Loucy (cell line): ENCODE results near the gene CCDC89.

Source experiments
- H2AFZ ChIP-seq: fragments of 200-600 bp; sonication (generic); 2 replicates; pipeline ENCODE4 v1.6.0; 2016; ENCODE audit warnings: antibody characterized with exemption, mild to moderate bottlenecking, low read length, moderate library complexity
- H3F3A ChIP-seq: fragments of 200-600 bp; 2 replicates; pipeline ENCODE4 v1.6.0; 2016; ENCODE audit warnings: antibody characterized with exemption, low read depth, mild to moderate bottlenecking
- H3K27me3 ChIP-seq: fragments of 200-600 bp; sonication (generic); 2 replicates; pipeline ENCODE4 v1.6.1; 2014; ENCODE audit warnings: low read length, mild to moderate bottlenecking; ENCODE audit not compliant: insufficient read depth, poor library complexity, severe bottlenecking
- H3K36me3 ChIP-seq: fragments of 200-600 bp; sonication (generic); 2 replicates; pipeline ENCODE4 v1.6.1; 2016; ENCODE audit warnings: low read length; ENCODE audit not compliant: insufficient read depth
- H3K4me1 ChIP-seq: fragments of 200-600 bp; sonication (generic); 2 replicates; pipeline ENCODE4 v1.5.1; 2014; ENCODE audit warnings: low read length, mild to moderate bottlenecking; ENCODE audit not compliant: insufficient read depth, poor library complexity, severe bottlenecking
- H3K4me2 ChIP-seq: fragments of 200-600 bp; sonication (generic); 2 replicates; pipeline ENCODE4 v1.6.0; 2014; ENCODE audit warnings: antibody characterized with exemption, low read length, low read depth, mild to moderate bottlenecking; ENCODE audit not compliant: poor library complexity, severe bottlenecking
- H3K4me3 ChIP-seq: fragments of 200-600 bp; sonication (generic); 2 replicates; pipeline ENCODE4 v1.5.1; 2014; ENCODE audit warnings: low read length, mild to moderate bottlenecking, mixed read lengths; ENCODE audit not compliant: poor library complexity, severe bottlenecking
- H3K79me2 ChIP-seq: fragments of 200-600 bp; sonication (generic); 2 replicates; pipeline ENCODE4 v1.6.1; 2014; ENCODE audit warnings: low read length; ENCODE audit not compliant: insufficient read depth
- H3K9ac ChIP-seq: fragments of 200-600 bp; sonication (generic); 2 replicates; pipeline ENCODE4 v1.6.0; 2014; ENCODE audit warnings: mild to moderate bottlenecking, low read depth, low read length, moderate library complexity; ENCODE audit not compliant: poor library complexity, severe bottlenecking
- H3K9me2 ChIP-seq: fragments of 200-600 bp; sonication (generic); replicated peaks from 2 replicates; pipeline ENCODE4 v1.6.1; 2016; ENCODE audit warnings: low read depth, low read length, mixed read lengths
- H3K9me3 ChIP-seq: fragments of 200-600 bp; sonication (generic); 2 replicates; pipeline ENCODE4 v1.6.1; 2014; ENCODE audit warnings: mild to moderate bottlenecking, antibody characterized with exemption, low read length, low read depth; ENCODE audit not compliant: insufficient read depth
- H4K20me1 ChIP-seq: fragments of 200-600 bp; sonication (generic); 2 replicates; pipeline ENCODE4 v1.6.0; 2014; ENCODE audit warnings: antibody characterized with exemption, low read length, mild to moderate bottlenecking; ENCODE audit not compliant: insufficient read depth, poor library complexity, severe bottlenecking
- EZH2phosphoT487 ChIP-seq: fragments of 200-600 bp; IDR thresholded peaks from 2 replicates; pipeline ENCODE4 v1.6.1; 2018; ENCODE audit warnings: antibody characterized with exemption, mild to moderate bottlenecking, moderate library complexity, borderline replicate concordance
- TF ChIP-seq, protein P1 (sequence below): fragments of 200-600 bp; sonication (generic); conservative IDR thresholded peaks from 2 replicates; pipeline ENCODE4 v1.5.1; 2014; ENCODE audit warnings: mild to moderate bottlenecking, antibody characterized with exemption, low read length

The CCDC89 gene

DNA sequence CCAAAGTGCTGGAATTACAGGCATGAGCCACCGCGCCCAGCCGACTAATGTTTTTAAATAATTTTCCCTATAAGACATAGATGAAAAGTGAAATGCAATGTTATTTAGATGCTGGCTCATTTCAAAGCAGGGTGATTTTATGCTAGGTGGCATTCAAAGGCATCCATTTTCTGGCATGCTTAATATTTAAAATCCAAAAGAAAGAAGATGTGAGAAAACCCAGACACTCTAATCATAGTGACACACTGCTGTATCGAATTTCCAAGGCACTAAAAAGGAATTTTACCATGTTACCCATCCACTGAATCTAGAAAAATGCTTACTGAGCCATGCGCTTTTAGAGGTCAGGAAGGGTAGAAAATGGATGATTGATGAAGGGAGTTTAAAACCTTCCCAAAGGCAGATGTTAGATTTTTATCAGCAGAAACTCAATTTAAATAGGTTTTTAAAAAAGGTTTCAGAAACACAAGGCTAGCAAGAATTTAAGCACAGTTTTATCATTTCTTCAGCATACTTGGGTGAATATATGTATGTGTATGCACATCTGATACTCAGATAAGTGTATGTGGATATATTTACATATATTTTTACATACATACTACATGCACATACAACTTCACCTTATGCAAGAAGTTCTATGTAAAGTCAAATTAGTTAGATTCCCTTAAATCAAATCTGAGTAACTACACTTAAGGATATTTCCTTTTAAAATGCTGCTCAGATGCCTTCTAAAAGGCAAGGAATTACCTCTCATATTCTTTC lies 24.1 kb upstream of the CCDC89 start:
- no peaks in the 10 kb centered on the region for H4K20me1 ChIP-seq
- H3K9ac ChIP-seq, result no peak overlapping the region
- H3K4me3 ChIP-seq, result no peak overlapping the region
- no peak overlapping the region for H2AFZ ChIP-seq
- TF ChIP-seq, protein P1, sequence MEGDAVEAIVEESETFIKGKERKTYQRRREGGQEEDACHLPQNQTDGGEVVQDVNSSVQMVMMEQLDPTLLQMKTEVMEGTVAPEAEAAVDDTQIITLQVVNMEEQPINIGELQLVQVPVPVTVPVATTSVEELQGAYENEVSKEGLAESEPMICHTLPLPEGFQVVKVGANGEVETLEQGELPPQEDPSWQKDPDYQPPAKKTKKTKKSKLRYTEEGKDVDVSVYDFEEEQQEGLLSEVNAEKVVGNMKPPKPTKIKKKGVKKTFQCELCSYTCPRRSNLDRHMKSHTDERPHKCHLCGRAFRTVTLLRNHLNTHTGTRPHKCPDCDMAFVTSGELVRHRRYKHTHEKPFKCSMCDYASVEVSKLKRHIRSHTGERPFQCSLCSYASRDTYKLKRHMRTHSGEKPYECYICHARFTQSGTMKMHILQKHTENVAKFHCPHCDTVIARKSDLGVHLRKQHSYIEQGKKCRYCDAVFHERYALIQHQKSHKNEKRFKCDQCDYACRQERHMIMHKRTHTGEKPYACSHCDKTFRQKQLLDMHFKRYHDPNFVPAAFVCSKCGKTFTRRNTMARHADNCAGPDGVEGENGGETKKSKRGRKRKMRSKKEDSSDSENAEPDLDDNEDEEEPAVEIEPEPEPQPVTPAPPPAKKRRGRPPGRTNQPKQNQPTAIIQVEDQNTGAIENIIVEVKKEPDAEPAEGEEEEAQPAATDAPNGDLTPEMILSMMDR, result no peak
- TF ChIP-seq EZH2phosphoT487, result no peak
- H3K4me1 ChIP-seq, result no peaks in the 10 kb centered on the region
- H3K9me2 ChIP-seq, result no peaks in the 10 kb centered on the region
- no peaks in the 10 kb centered on the region for H3K9me3 ChIP-seq
- no peaks in the 10 kb centered on the region for H3F3A ChIP-seq
- no peaks in the 10 kb centered on the region for H3K36me3 ChIP-seq
- no peak overlapping the region for H3K4me2 ChIP-seq
- no peaks in the 10 kb centered on the region for H3K27me3 ChIP-seq
- H3K79me2 ChIP-seq, result no peaks in the 10 kb centered on the region

DNA sequence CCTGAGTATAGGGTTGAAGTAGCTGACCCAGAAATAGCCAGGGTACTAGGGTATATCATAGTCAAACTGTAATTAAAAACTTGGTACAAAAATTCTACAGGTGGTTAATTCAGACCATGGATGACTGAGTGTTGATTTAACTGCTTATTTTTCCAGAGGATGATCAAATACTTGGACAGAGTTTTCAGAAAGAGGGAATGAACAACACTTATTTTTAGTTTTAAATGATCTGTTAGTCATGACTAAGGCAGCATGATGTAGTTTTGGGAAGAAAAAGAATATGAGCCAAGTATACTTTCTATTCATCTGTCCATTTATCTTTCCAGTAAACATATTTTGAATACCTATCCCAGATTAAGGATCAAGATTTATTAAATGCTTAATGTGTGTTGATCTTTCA lies 19.8 kb upstream of the CCDC89 start:
- no peaks in the 10 kb centered on the region for H3K27me3 ChIP-seq
- TF ChIP-seq, protein P1, result no peak
- no peak for TF ChIP-seq EZH2phosphoT487
- no peak overlapping the region for H3K9ac ChIP-seq
- H4K20me1 ChIP-seq, result no peaks in the 10 kb centered on the region
- no peaks in the 10 kb centered on the region for H3K9me3 ChIP-seq
- H2AFZ ChIP-seq, result no peak overlapping the region; the same call in 1 of the 2 replicates
- no peaks in the 10 kb centered on the region for H3K36me3 ChIP-seq
- H3K79me2 ChIP-seq, result no peaks in the 10 kb centered on the region
- H3F3A ChIP-seq, result no peaks in the 10 kb centered on the region
- no peak overlapping the region for H3K4me3 ChIP-seq
- H3K9me2 ChIP-seq, result no peaks in the 10 kb centered on the region
- H3K4me2 ChIP-seq, result no peak overlapping the region
- H3K4me1 ChIP-seq, result no peaks in the 10 kb centered on the region

DNA sequence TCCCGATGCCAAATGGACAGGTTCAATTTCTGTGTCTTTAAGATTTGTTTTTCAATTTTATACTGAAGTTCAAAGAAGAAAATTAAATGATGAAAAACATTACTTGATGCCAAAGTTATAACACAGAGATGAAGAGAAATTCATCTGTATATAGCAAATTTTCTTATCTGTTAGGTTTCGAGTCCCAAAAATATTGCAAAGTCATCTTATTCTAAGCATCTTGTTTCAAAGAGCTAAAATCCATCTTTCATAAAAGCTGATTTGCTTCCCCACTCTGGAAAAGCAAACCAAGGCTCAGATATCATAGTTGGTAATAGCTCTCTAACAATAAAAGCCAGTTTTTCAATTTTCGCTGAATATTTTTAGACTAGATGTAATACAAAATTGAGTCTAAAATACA lies 19.0 kb upstream of the CCDC89 start:
- H3K4me1 ChIP-seq, result peaks cover 8% of the 10 kb centered on the region
- no peaks in the 10 kb centered on the region for H3K36me3 ChIP-seq
- no peak overlapping the region for H3K4me3 ChIP-seq
- H2AFZ ChIP-seq, result no peak overlapping the region
- H3K4me2 ChIP-seq, result no peak overlapping the region
- H3K9ac ChIP-seq, result no peak overlapping the region
- H4K20me1 ChIP-seq, result no peaks in the 10 kb centered on the region
- H3K9me3 ChIP-seq, result no peaks in the 10 kb centered on the region
- H3K9me2 ChIP-seq, result no peaks in the 10 kb centered on the region
- no peaks in the 10 kb centered on the region for H3K27me3 ChIP-seq
- TF ChIP-seq, protein P1, result no peak
- no peak for TF ChIP-seq EZH2phosphoT487
- no peaks in the 10 kb centered on the region for H3F3A ChIP-seq
- no peaks in the 10 kb centered on the region for H3K79me2 ChIP-seq
